ENCODE measurements around the gene RAB18.
"Not testable (repeated sequence)": the region's sequence is repeated elsewhere in the genome, so short reads cannot be mapped to it uniquely, and the experiment has no call there.

RAB18 gene

GRCh38 chr10:27550823-27551222 is 46.7 kb downstream of the RAB18 start:
- DNase-seq, result no peak

GRCh38 chr10:27558612-27559020 is 54.5 kb downstream of the RAB18 start:
- peak; percentile 47 to 80 for DNase-seq

- DNase-seq, result no peak
Observed at GRCh38 chr10:27561334-27561733, 57.2 kb downstream of the RAB18 start.

- DNase-seq, result peak in 1 of 2 donors; percentile 33
Observed at GRCh38 chr10:27564398-27564797, 60.3 kb downstream of the RAB18 start.

GRCh38 chr10:27564880-27565279 is 60.8 kb downstream of the RAB18 start:
- no peak for DNase-seq

- DNase-seq, result peak in 1 of 2 donors; percentile 19
Observed at GRCh38 chr10:27568196-27569175, 64.4 kb downstream of the RAB18 start.

GRCh38 chr10:27569946-27570345 is 65.8 kb downstream of the RAB18 start:
- DNase-seq, result no peak

GRCh38 chr10:27577038-27577437 is 72.9 kb downstream of the RAB18 start:
- DNase-seq, result not testable (repeated sequence)

GRCh38 chr10:27578316-27578715 is 74.2 kb downstream of the RAB18 start:
- DNase-seq, result no peak

GRCh38 chr10:27581225-27581624 is 77.1 kb downstream of the RAB18 start:
- no peak for DNase-seq

- DNase-seq, result no peak
Observed at GRCh38 chr10:27584302-27584701, 80.2 kb downstream of the RAB18 start.

Data from inflammatory macrophage treated with lipopolysaccharide for 1 hour (primary cell).